Astrocyte (in vitro differentiated cells and primary cell): Measurements from ENCODE around the gene CPT1A. TPM values are rescaled to one million over a fixed set of nuclear protein-coding genes. Genes with fewer than 3 reads are reported as not detected.

Source experiments
- DNase-seq: peaks from one replicate; pipeline ENCODE4 v3.0.0-alpha.2; 2010; ENCODE audit warnings: low read depth
- FAIRE-seq: peaks from 2 replicates; lab custom pipeline; 2011; peaks lifted over from hg19 to GRCh38; lab: Jason Lieb, UNC
- H2AFZ ChIP-seq: 2 replicates; pipeline ENCODE4 v1.6.0; 2012; ENCODE audit warnings: low read depth, low read length, inconsistent platforms
- H3K27ac ChIP-seq: 2 replicates; pipeline ENCODE4 v1.5.1; 2011; ENCODE audit warnings: low read depth, low read length, inconsistent platforms
- H3K27me3 ChIP-seq: 2 replicates; pipeline ENCODE4 v1.6.0; 2011; ENCODE audit warnings: low read length, inconsistent platforms; ENCODE audit not compliant: insufficient read depth
- H3K36me3 ChIP-seq: 2 replicates; pipeline ENCODE4 v1.5.1; 2011; ENCODE audit warnings: low read length, inconsistent platforms; ENCODE audit not compliant: insufficient read depth
- H3K4me1 ChIP-seq: 2 replicates; pipeline ENCODE4 v1.5.1; 2011; ENCODE audit warnings: low read length, inconsistent platforms; ENCODE audit not compliant: insufficient read depth
- H3K4me2 ChIP-seq: 2 replicates; pipeline ENCODE4 v1.6.0; 2012; ENCODE audit warnings: low read length, inconsistent platforms
- H3K4me3 ChIP-seq: 2 replicates; pipeline ENCODE4 v1.5.1; 2011; ENCODE audit warnings: low read depth, mild to moderate bottlenecking, low read length, inconsistent platforms; ENCODE audit not compliant: insufficient read depth
- H3K79me2 ChIP-seq: 2 replicates; pipeline ENCODE4 v1.6.0; 2012; ENCODE audit warnings: mild to moderate bottlenecking, low read length, inconsistent platforms; ENCODE audit not compliant: insufficient read depth
- H3K9ac ChIP-seq: 2 replicates; pipeline ENCODE4 v1.6.0; 2012; ENCODE audit warnings: mild to moderate bottlenecking, low read length, inconsistent platforms
- H3K9me3 ChIP-seq: 2 replicates; pipeline ENCODE4 v1.5.1; 2012; ENCODE audit warnings: low read depth, mild to moderate bottlenecking, low read length, inconsistent platforms; ENCODE audit not compliant: insufficient read depth
- H4K20me1 ChIP-seq: 2 replicates; pipeline ENCODE4 v1.6.0; 2012; ENCODE audit warnings: low read length, inconsistent platforms; ENCODE audit not compliant: insufficient read depth
- H3K27ac Mint-ChIP-seq: one replicate; pipeline ENCODE4 v1.8.0; 2021; ENCODE audit warnings: mild to moderate bottlenecking, mixed read lengths; ENCODE audit not compliant: unreplicated experiment
- H3K27me3 Mint-ChIP-seq: one replicate; pipeline ENCODE4 v1.8.0; 2021; ENCODE audit warnings: low read depth, mixed read lengths; ENCODE audit not compliant: unreplicated experiment
- H3K36me3 Mint-ChIP-seq: one replicate; pipeline ENCODE4 v1.8.0; 2021; ENCODE audit warnings: low read depth, mixed read lengths; ENCODE audit not compliant: unreplicated experiment
- H3K4me1 Mint-ChIP-seq: one replicate; pipeline ENCODE4 v1.8.0; 2021; ENCODE audit warnings: low read depth, mixed read lengths; ENCODE audit not compliant: unreplicated experiment
- H3K4me3 Mint-ChIP-seq: one replicate; pipeline ENCODE4 v1.8.0; 2021; ENCODE audit warnings: mild to moderate bottlenecking, moderate library complexity, mixed read lengths; ENCODE audit not compliant: unreplicated experiment
- H3K9me3 Mint-ChIP-seq: one replicate; pipeline ENCODE4 v1.8.0; 2021; ENCODE audit warnings: mild to moderate bottlenecking, mixed read lengths; ENCODE audit not compliant: unreplicated experiment
- EZH2 ChIP-seq: IDR thresholded peaks from 2 replicates; pipeline ENCODE4 v1.6.1; 2012; ENCODE audit warnings: mild to moderate bottlenecking, low read length, inconsistent platforms; ENCODE audit not compliant: insufficient read depth
- total RNA-seq: library from RNA; stranded (reverse); gene quantifications from 2 replicates; pipeline ENCODE4 v1.2.1, GENCODE V29; 2021
- TF ChIP-seq, protein P1 (sequence below): IDR thresholded peaks from 2 replicates; pipeline ENCODE4 v1.5.1; 2011; ENCODE audit warnings: low read depth, mild to moderate bottlenecking, inconsistent platforms, low read length, moderate library complexity; ENCODE audit not compliant: insufficient read depth

The CPT1A gene
- total RNA-seq, 1 donor from 2014 or later: 2.3 TPM

DNA sequence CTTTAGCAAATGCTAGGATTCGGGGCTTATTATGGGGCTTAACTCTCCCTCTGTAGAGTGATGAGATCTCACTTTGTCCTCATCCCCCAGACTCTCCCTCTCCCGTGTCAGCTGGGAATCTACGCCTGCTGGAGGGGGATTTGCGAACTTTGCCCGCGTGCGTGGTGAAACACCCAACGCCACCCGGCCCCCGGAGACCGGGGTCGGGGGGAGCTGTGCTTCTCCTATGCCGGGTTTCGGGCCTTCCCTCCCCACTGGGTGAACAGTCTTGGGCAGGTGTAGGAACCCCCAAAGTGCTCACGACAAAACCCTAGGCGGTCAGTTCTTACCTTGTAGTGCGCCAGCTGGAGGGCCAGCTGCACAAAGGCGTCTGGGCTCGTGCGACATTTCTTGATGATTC lies 68.8 kb downstream of the CPT1A start:
- Histone ChIP-seq H3K27ac (no peak overlapping the region), H4K20me1 (no peaks in the 10 kb centered on the region), H3K4me1 (no peaks in the 10 kb centered on the region), H3K9ac (no peak overlapping the region), H2AFZ (no peak overlapping the region), H3K27me3 (peaks cover 4% of the 10 kb centered on the region), H3K36me3 (no peaks in the 10 kb centered on the region), H3K9me3 (no peaks in the 10 kb centered on the region), H3K4me3 (no peak overlapping the region), H3K79me2 (no peaks in the 10 kb centered on the region), H3K4me2 (no peak overlapping the region)
- DNase-seq: no peak
- Mint-ChIP-seq H3K27ac (no peak overlapping the region), H3K9me3 (no peaks in the 10 kb centered on the region), H3K27me3 (peaks cover 49% of the 10 kb centered on the region), H3K4me1 (no peaks in the 10 kb centered on the region), H3K4me3 (no peak overlapping the region), H3K36me3 (peaks cover 2% of the 10 kb centered on the region)
- TF ChIP-seq, protein P1, sequence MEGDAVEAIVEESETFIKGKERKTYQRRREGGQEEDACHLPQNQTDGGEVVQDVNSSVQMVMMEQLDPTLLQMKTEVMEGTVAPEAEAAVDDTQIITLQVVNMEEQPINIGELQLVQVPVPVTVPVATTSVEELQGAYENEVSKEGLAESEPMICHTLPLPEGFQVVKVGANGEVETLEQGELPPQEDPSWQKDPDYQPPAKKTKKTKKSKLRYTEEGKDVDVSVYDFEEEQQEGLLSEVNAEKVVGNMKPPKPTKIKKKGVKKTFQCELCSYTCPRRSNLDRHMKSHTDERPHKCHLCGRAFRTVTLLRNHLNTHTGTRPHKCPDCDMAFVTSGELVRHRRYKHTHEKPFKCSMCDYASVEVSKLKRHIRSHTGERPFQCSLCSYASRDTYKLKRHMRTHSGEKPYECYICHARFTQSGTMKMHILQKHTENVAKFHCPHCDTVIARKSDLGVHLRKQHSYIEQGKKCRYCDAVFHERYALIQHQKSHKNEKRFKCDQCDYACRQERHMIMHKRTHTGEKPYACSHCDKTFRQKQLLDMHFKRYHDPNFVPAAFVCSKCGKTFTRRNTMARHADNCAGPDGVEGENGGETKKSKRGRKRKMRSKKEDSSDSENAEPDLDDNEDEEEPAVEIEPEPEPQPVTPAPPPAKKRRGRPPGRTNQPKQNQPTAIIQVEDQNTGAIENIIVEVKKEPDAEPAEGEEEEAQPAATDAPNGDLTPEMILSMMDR: no peak
- no peak for TF ChIP-seq EZH2
- no peak for FAIRE-seq

DNA sequence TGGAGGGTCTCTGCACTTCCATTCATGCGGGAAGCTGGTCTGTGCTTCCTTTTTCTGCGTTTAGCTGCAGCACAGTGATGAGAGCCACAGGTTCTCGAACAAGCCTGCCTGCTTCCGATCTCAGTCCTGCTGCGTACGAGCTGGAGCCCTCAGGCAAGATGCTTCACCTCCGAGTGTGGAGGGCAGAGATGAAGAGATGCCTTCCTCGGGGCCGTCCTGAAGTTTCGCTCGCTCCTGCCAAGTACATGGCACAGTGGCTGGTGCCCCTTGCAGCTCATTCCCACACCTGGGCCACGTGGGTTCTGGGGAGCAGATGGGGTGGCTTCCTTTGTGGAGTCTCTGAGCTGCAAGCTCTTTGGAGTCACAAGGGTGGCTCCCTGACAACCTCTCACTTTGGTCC lies 70.9 kb downstream of the CPT1A start:
- DNase-seq (no peak), FAIRE-seq (no peak)
- Mint-ChIP-seq H3K36me3 (no peaks in the 10 kb centered on the region), H3K27ac (no peak overlapping the region), H3K27me3 (peaks cover 48% of the 10 kb centered on the region), H3K9me3 (no peaks in the 10 kb centered on the region), H3K4me1 (no peaks in the 10 kb centered on the region), H3K4me3 (no peak overlapping the region)
- no peaks in the 10 kb centered on the region for H3K9me3 ChIP-seq
- H3K36me3 ChIP-seq: no peaks in the 10 kb centered on the region
- H2AFZ ChIP-seq: no peak overlapping the region
- H3K9ac ChIP-seq: no peak overlapping the region
- no peak overlapping the region for H3K4me3 ChIP-seq
- TF ChIP-seq, protein P1: no peak
- TF ChIP-seq EZH2: no peak
- H3K79me2 ChIP-seq: no peaks in the 10 kb centered on the region
- no peak overlapping the region for H3K4me2 ChIP-seq
- peaks cover 3% of the 10 kb centered on the region for H3K27me3 ChIP-seq
- no peaks in the 10 kb centered on the region for H3K4me1 ChIP-seq
- H4K20me1 ChIP-seq: no peaks in the 10 kb centered on the region
- no peak overlapping the region for H3K27ac ChIP-seq

DNA sequence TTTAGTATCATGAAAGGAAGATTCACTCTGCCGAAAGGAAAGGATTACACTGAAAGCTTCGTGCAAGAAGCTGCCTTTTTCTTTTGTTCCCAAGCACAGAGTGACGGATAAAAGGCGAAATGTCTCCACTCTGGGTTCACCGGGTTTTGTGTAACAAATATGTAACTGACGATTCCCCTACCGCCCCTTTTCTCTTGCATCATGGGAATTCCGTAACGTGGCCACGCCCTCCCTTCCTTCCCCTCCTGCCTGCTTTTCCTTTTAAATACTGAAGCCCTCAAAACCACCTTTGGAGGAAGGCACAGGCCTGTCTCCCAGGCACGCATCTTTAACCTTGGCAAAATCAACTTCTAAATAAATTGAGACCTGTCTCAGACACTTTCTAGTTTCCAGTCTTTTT lies 74.0 kb downstream of the CPT1A start:
- TF ChIP-seq, protein P1: no peak
- no peak for TF ChIP-seq EZH2
- Histone ChIP-seq H3K27ac (no peak overlapping the region), H2AFZ (no peak overlapping the region), H3K4me1 (no peaks in the 10 kb centered on the region), H3K27me3 (no peaks in the 10 kb centered on the region), H3K9ac (no peak overlapping the region), H3K4me2 (no peak overlapping the region), H3K4me3 (no peak overlapping the region), H4K20me1 (no peaks in the 10 kb centered on the region), H3K79me2 (no peaks in the 10 kb centered on the region), H3K36me3 (no peaks in the 10 kb centered on the region), H3K9me3 (no peaks in the 10 kb centered on the region)
- no peaks in the 10 kb centered on the region for H3K36me3 Mint-ChIP-seq
- H3K27me3 Mint-ChIP-seq: peaks cover 44% of the 10 kb centered on the region
- H3K9me3 Mint-ChIP-seq: no peaks in the 10 kb centered on the region
- peaks cover 4% of the 10 kb centered on the region for H3K4me1 Mint-ChIP-seq
- FAIRE-seq: no peak
- DNase-seq: no peak
- no peak overlapping the region for H3K27ac Mint-ChIP-seq
- H3K4me3 Mint-ChIP-seq: no peak overlapping the region
